Adipose tissue (tissue), 3 donors: Measurements from ENCODE around the gene SLC39A3. TPM values are rescaled to one million over a fixed set of nuclear protein-coding genes. Genes with fewer than 3 reads are reported as not detected.
"Not testable (repeated sequence)": the region's sequence is repeated elsewhere in the genome, so short reads cannot be mapped to it uniquely, and the experiment has no call there.

Experiments used
- H3K27ac ChIP-seq: one replicate; pipeline ENCODE4 v1.5.1; 2013; ENCODE audit warnings: low read depth, low read length
- WGBS, 3 donors: extraction: QIAGEN DNeasy Blood & Tissue Kit; methylation state at CpG; one replicate each; pipeline ENCODE4 v1.1.7; 2013; 5-methylcytosine and 5-hydroxymethylcytosine counted together
- polyA plus RNA-seq, 3 donors: library from polyadenylated mRNA; stranded (reverse); fragments of 200-250 nt; gene quantifications; one replicate each; pipeline ENCODE4 v1.2.3, GENCODE V29; 2013
- donor health status: healthy with polysubstance abuse.
- donor health status: Bipolar disorder and iron deficiency.
- donor health status: healthy.

SLC39A3 gene
- polyA plus RNA-seq, 3 donors = 16.0 to 35.2 (median 24.1) TPM

DNA sequence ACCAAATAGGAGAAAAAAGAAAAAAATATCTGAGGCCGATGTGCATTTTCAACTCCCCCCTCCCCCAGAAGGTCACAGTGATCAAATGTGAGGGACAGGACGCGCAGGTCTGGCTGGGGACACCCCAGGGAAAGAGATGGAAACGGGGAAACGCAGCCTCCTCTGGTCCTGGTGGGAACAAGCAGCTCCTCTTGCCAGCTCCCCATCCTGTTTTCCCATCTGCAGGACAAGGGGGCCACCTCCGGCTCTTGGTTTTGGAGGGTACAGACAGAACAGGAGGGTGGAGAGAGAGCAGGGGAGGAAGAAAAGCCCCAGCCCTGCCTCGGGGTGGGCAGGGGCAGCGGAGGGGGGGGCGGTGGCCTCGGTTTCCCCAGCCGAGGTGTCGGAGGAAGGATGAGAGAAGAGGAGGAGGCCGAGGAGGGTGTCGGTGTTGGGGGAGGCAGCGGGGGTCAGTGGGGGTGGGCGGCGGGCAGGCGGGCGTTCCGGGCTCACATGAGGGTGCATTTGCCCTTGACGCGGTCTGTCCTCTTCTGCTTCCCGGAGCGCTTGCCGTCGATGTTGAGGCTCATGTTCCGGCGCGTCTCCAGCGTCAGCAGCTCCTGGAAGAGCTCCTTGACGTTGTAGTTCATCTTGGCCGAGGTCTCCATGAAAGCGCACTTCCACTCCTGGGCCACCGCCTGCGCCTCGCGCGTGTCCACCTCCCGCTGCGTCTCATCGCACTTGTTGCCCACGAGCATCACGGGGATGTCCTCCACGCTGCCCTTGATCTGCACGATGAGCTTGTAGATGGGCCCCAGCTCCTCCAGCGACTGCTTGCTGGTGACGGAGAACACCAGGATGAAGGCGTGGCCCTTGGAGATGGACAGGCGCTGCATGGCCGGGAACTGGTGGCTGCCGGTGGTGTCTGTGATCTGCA, 22.8 kb downstream of the SLC39A3 start:
- WGBS, 3 donors = 87 to 90% (median 88%) methylated on average over 48 to 51 of the region's 51 CpGs
- H3K27ac ChIP-seq = no peak overlapping the region

DNA sequence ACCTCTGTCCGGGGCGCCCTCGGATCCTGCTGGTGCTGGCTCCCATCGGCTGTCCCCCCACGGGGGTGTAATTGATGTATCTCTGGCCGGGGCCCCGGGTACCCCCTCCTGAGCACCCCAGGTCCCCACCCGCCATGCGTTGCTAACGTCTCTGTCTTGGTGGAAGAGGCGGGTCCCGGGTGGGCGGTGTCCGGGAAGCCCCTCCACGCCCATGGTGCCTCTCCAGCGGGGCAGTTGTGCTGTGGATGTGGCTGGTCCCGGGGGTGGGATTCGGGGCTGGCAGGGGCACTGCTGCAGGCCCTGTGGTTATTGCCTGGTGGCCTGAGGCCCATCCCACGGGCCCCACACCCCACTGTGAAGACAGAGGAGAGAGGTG, 23.6 kb downstream of the SLC39A3 start:
- H3K27ac ChIP-seq = no peak overlapping the region
- 89 to 93% (median 93%) methylated on average over 15 to 19 of the region's 19 CpGs for WGBS, 3 donors

DNA sequence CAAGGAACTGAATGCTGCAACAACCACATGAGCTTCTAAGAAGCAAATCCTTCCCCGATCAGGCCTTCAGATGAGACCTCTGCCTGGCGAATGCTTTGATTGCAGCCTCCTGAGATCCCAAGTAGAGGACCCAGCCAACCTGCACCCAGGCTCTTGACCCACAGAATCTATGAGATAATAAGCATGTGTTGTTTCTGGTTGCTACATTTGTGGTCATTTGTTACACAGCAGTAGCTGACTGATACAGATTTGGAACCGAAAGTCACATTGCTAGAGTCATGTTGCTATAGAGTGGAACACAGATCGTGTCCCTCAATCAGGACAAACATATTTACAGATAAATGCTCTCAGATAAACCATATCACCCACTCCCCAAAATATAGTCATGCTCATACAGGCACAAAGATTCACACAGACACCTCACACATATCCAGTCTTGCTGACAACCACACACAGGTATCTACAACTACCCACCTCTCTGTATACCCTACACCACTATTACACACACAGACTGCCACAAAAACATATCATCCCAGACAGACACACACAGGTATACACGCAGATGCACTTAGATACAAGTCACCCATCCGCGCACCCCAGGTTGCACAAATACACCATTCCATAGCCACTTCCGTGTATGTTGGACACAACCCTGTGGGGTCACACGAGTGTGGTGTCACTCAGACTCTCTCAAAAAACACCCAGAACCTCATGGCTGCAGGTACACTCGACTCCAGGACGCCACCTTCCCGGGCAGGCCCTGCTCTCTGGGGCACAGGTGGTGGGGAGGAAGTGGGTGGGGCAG, 24.1 kb downstream of the SLC39A3 start:
- no peak overlapping the region for H3K27ac ChIP-seq
- WGBS, 3 donors = 92 to 94% (median 93%) methylated on average over 12 of the region's 12 CpGs

DNA sequence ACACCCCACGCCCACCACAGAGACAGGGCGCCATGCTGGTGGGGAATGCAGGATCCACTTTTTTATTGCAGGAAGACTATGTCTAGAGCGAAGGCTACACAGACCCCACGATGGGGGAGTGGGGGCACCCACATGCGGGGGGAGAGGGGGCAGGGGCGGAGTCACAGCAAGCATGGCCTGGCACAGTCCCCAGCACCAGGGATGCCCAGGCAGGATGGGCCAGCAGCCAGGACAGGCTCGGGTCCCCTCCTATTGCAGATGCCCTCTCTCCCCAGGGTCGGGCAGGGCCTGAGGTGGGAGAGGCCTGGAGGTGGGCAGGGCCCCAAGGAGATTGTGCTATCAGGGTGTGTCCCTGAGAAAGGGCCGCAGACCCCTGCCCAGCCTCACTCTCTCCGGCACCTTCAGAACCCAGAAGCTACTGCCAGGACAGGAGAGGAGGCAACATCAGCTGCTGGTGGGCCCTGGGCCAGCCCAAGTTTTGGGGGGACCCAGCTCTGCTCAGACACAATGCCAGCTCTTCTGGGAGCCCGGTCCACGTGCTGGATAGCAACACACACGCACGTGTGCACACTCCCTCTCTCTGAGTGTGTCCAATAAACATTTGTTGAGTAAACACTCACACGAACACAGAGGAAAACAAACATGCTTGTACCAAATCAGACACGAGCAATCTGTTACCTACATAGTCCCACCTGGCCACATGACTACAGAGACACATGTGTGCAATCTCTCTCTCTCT, 25.1 kb downstream of the SLC39A3 start:
- WGBS, 3 donors = 77 to 91% (median 79%) methylated on average over 16 of the region's 16 CpGs
- H3K27ac ChIP-seq = no peak overlapping the region

DNA sequence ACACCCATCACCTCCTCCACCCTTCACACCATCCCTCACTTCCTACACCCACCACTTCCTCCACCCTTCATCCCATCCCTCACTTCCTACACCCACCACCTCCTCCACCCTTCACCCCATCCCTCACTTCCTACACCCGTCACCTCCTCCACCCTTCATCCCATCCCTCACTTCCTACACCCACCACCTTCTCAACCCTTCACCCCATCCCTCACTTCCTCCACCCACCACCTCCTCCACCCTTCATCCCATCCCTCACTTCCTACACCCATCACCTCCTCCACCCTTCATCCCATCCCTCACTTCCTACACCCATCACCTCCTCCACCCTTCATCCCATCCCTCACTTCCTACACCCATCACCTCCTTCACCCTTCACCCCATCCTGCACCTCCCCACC, 25.7 kb downstream of the SLC39A3 start:
- 53 to 88% (median 68%) methylated on average over 1 of the region's 1 CpG for WGBS, 3 donors
- H3K27ac ChIP-seq = not testable (repeated sequence)

DNA sequence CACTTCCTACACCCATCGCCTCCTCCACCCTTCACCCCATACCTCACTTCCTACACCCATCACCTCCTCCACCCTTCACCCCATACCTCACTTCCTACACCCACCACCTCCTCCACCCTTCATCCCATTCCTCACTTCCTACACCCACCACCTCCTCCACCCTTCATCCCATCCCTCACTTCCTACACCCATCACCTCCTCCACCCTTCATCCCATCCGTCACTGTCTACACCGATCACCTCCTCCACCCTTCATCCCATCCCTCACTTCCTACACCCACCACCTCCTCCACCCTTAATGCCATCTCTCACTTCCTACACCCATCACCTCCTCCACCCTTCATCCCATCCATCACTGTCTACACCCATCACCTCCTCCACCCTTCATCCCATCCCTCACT, 26.6 kb downstream of the SLC39A3 start:
- WGBS, 3 donors = 90 to 95% (median 92%) methylated on average over 3 of the region's 3 CpGs
- not testable (repeated sequence) for H3K27ac ChIP-seq

DNA sequence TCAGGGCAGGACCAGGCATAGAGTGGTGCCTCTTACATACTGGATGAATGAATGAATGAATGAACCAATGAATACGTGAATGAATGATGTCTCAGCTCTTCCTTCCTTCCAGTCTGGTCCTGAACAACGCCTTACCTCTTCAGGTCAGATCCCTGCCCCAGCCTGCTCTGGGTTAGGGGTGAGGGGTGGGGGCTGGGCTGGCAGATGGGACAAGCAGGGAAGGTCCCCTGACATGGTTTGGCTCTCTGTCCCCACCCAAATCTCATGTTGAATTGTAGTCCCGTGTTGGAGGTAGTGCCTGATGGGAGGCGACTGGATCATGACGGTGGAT, 28.0 kb downstream of the SLC39A3 start:
- H3K27ac ChIP-seq = no peak overlapping the region
- 72 to 79% (median 73%) methylated on average over 5 of the region's 5 CpGs for WGBS, 3 donors

DNA sequence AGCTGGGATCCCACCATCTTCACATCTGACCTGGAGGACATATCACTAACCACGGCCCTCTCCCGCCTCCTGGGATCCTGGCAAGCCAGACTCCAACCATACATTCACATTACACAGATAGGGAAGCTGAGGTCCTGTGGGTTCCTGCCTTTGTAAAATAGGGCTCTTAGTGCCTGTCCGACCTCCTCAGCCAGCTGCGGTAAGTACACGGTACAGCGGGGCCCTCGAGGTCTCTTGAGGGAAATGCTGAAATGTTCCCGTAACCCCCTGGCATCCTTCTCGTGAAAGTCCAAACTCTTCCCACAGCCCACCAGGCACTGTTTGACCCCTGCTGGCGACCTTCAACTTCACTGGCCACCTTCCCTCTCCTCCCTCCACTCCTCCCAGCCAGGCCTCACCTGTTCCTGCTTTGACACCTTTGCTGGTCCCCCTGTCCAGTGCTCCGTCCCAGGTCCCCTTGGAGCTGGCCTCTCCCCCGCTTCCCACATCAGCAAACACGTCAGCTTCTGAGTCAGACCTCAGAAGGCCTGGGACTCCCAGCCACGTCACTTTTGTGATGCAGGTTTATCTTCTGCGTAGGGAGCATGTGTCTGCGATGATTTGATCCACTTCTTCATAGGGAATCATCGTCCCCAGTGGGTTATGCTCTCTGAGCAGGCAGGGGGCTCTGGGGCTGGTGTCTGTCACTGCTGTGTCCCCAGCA, 28.5 kb downstream of the SLC39A3 start:
- no peak overlapping the region for H3K27ac ChIP-seq
- 58 to 75% (median 60%) methylated on average over 17 of the region's 17 CpGs for whole genome bisulfite sequencing, 3 donors

DNA sequence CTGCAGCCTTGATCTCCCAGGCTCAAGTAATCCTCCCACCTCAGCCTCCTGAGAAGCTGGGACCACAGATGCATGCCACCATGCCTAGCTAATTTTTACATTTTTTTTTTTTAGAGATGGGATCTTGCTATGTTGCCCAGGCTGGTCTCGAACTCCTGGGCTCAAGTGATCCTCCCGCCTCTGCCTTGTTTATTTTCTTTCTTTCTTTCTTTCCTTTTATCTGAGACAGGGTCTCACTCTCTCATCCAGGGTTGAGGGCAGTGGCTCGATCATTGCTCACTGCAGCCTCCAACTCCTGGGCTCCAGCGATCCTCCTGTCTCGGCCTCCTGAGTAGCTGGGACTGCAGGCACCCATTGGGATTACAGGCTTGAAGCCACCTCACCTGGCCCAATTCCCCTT, 33.6 kb downstream of the SLC39A3 start:
- H3K27ac ChIP-seq = no peak overlapping the region
- 99 to 100% (median 99%) methylated on average over 5 of the region's 5 CpGs for WGBS, 3 donors

DNA sequence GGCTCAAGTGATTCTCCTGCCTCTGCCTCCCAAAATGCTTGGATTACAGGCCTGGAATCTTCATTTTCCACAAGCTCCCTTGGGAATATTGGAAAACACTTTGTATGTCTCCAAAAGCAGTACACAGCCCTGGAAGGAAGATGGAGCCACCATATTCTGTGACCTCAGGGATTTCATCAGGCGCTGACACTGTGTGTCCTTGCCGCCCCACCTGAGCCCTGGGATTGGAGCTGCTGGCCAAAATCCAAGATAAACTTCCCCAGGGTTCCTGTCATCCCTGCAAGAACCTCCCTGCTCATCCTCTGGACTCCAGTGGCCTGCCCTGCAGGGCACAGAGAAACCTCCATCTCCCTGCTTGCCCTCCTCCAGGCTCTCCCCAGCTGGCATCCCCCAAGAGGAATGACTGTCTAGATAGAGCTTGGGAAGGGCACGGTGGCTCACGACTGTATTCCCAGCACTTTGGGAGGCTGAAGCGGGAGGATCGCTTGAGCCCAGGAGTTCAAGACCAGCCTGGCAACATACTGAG, 36.1 kb downstream of the SLC39A3 start:
- WGBS, 3 donors = 79 to 85% (median 79%) methylated on average over 6 of the region's 6 CpGs
- no peak overlapping the region for H3K27ac ChIP-seq

DNA sequence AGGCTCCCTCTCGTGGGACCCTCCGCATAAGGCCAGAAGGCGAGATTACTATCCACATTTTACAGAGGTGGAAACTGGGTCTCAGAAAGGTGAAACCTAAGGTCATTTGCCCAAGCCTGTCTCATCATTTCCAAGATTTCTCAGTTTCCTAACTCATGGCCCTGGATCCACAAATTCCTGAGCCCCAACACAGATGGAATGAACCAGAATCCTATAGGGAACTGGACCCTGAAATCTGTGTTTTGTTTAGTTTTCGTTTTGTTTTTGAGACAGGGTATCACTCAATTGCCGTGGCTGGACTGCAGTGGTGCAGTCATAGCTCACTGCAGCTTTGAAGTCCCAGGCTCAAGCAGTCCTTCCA, 36.8 kb downstream of the SLC39A3 start:
- 75 to 82% (median 77%) methylated on average over 5 of the region's 5 CpGs for WGBS, 3 donors
- H3K27ac ChIP-seq = no peak overlapping the region

DNA sequence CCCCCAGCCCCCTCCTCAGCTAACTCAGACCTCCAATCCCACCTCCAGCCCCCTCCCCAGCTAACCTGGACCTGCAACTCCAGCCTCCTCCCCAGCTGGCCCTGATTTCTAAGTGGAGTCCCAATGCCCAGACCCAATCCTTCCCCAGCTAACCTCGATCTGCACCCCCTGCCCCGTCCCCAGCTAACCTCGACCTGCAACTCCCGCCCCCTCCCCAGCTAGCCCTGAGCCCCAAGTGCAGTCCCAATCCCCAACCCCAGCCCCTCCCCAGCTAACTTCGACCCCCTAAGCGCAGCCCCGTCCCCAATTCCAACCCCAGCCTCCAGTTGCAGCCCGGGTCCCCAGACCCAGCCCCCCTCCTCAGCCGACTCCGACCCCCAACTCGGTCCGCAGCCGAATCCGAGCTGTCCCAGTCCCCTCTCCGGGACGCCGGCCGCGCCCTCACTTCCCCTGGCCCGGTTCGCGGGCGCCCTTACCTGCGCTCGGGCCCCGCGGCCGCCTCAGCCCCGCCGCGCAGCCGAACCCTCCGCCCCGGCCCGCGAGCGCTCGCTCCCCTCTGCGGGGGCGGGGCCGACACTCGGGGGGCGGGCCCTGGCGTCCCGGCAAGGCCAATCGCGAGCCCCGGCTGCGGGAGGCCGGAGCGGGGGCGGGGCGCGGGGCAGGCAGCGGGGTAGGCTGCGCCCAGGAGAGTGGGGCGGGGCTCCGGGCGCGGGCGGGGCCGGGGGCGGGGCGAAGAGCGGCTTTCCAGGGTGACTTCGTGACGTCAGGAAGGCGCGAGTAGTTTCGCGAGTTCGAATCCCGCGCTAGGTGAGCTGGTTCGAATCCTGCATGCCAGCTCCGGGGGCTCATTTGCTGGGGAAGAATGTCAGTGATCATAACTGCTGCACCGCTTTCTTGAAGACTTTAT, 37.4 kb downstream of the SLC39A3 start, which contains the start of gene GNG7:
Gene GNG7, minus strand, starts transcription at position 525 of the 907 bp plus-strand sequence. CDS start 182,006 bp downstream, outside the sequence.
- 2 to 4% (median 3%) methylated on average over 73 to 77 of the region's 77 CpGs for WGBS, 3 donors
- no peak within 1 kb of the TSS for H3K27ac ChIP-seq

DNA sequence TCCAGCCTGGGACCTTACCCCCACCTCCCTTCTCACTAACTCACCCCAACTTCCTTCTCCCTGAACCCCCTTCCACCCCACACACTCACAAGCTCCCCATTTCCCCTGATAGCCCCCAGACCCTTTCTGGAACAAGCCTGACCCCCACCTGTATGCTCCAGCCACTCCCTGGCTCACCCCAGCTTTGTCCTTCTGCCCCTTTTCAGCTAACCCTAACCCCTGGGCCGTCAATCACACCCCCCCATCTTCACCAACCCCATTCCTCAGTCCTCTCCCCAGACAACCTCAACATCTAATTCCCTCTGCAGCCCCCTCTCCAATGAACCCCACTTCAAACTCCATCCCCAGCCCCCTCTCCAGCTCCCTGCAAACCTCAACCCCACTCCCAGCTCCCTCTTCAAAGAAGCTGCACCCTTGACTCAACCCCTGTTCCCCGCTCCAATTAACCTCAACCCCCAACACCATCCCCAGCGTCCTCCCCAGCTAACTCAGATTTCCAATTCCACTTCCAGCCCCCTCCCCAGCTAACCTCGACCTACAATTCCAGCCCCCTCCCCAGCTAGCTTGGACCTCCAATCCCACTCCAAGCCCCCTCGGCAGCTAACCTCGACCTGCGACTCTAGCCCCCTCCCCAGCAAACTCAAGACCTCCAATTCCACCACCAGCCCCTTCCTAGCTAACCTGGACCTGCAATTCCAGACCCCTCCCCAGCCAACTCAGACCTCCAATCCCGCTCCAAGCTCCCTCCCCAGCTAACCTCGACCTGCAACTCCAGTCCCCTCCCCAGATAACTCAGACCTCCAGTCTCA, 38.3 kb downstream of the SLC39A3 start:
- no peak overlapping the region for H3K27ac ChIP-seq
- 3 to 11% (median 10%) methylated on average over 9 of the region's 9 CpGs for WGBS, 3 donors

DNA sequence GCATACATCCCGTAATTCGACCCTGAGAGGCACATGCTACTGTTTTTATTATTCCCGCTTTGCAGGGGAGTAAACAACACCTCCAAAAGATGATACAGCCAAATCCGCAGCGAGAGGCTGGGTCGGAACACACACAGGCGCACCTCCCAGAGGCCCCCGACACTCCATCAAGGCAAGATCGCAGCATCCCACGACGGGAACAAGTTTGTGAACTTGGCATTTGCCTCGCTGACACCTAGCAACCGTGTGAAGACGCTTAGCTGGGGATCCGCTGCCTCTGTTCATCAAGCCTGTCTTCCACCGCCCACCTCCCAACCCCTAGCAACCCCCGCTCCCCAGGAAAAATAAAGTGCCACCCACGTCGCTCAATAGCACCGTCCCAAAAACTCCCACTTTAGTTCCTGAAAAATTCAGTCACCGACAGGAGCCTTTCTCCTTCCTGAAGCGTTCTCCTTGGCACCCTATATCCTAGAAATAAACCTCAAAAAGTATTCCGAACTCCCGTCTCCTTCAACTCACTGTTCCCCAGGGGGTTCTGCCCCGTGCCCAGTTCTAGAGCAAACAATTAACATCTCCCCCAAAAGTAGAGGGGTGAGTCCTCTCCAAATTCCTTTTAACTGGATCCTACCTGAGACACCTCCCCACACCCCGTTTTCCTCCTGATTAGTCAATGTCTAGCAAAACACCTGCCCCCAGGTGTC, 39.0 kb downstream of the SLC39A3 start:
- WGBS, 3 donors = 48 to 60% (median 55%) methylated on average over 26 of the region's 26 CpGs

DNA sequence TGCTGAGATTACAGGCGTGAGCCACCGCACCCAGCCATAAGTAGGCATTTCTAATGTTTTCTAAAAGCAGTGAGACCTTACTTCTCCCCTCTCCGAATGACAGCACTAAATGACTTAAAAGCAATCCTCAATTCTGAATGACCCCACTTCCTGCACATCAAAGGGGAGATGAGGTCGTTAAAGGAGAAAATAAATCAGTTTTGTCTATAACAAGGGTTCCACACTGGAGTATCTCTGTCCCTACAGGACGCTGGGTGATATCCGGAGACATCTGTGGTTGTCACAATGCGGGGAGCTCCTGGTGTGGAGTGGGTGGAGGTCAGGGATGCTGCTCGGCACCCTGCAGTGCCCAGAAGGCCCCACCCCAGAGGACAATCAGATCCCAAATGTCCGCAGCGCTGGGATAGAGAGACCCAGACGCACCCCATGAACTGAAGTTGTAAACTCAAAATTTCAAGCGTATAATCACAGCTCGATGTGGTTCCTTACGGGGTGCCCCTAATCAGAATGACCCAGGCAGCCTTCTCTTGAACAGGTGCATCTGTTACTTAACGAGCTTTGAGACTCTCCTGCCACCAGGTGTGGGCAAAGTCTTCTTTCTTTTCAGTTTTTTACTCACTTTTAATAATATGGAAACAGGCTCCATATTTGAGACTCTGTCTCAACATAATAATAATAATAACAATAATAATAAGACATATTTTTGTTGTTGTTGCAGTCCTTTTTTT, 40.2 kb downstream of the SLC39A3 start:
- WGBS, 3 donors = 77 to 82% (median 81%) methylated on average over 15 of the region's 15 CpGs
- H3K27ac ChIP-seq = no peak overlapping the region

More for the DNA sequence above, 39.0 kb downstream of the SLC39A3 start:
- H3K27ac ChIP-seq = no peak overlapping the region
